ENCODE measurements around the gene ABHD17B. TPM values are rescaled to one million over a fixed set of nuclear protein-coding genes. Genes with fewer than 3 reads are reported as not detected.

ABHD17B gene
- total RNA-seq, 4 donors from 2014 or later, result 11.5 to 67.2 (median 16.2) TPM

GRCh38 chr9:71854811-71855210 is 56.2 kb downstream of the ABHD17B start:
- Histone ChIP-seq H3K27me3 (no peaks in the 10 kb centered on the region), H3K4me1 (no peaks in the 10 kb centered on the region), H3K36me3 (no peaks in the 10 kb centered on the region), H3K4me3 (no peak overlapping the region), H3K9me3 (peaks cover 0 to 4% of the 10 kb centered on the region in 2 donors), H3K27ac (no peak overlapping the region)
- DNase-seq, result no peak
- intact Hi-C loops (cut with DNase I; ENCODE audit: low total_unique reads), result no loop called here
- TF ChIP-seq POLR2A (IDR thresholded peaks at IDR 0.05) (no peak), CTCF (IDR thresholded peaks at IDR 0.05) (no peak)

GRCh38 chr9:71853084-71853483 is 57.9 kb downstream of the ABHD17B start:
- no peaks in the 10 kb centered on the region for H3K36me3 ChIP-seq
- no peak for DNase-seq
- intact Hi-C loops (cut with DNase I; ENCODE audit: low total_unique reads), result no loop called here
- H3K9me3 ChIP-seq, result no peaks in the 10 kb centered on the region
- H3K4me1 ChIP-seq, result no peaks in the 10 kb centered on the region
- H3K27me3 ChIP-seq, result no peaks in the 10 kb centered on the region
- no peak overlapping the region for H3K4me3 ChIP-seq
- TF ChIP-seq POLR2A (IDR thresholded peaks at IDR 0.05) (no peak), CTCF (IDR thresholded peaks at IDR 0.05) (no peak)
- H3K27ac ChIP-seq, result no peak overlapping the region

- no peak for TF ChIP-seq POLR2A (IDR thresholded peaks at IDR 0.05)
- TF ChIP-seq CTCF (IDR thresholded peaks at IDR 0.05), result no peak
- no peaks in the 10 kb centered on the region for H3K9me3 ChIP-seq
- intact Hi-C loops (cut with DNase I; ENCODE audit: low total_unique reads), result no loop called here
- no peak overlapping the region for H3K27ac ChIP-seq
- no peak overlapping the region for H3K4me3 ChIP-seq
- DNase-seq, result no peak
- H3K4me1 ChIP-seq, result no peaks in the 10 kb centered on the region
- H3K36me3 ChIP-seq, result no peaks in the 10 kb centered on the region
- no peaks in the 10 kb centered on the region for H3K27me3 ChIP-seq
Measured at GRCh38 chr9:71850996-71851395, 60.0 kb downstream of the ABHD17B start.

- no peaks in the 10 kb centered on the region for H3K27me3 ChIP-seq
- intact Hi-C loops (cut with DNase I; ENCODE audit: low total_unique reads), result no loop called here
- no peak for TF ChIP-seq CTCF (IDR thresholded peaks at IDR 0.05)
- TF ChIP-seq POLR2A (IDR thresholded peaks at IDR 0.05), result no peak
- H3K36me3 ChIP-seq, result no peaks in the 10 kb centered on the region
- no peak for DNase-seq
- no peak overlapping the region for H3K27ac ChIP-seq
- H3K4me1 ChIP-seq, result no peaks in the 10 kb centered on the region
- no peaks in the 10 kb centered on the region for H3K9me3 ChIP-seq
- H3K4me3 ChIP-seq, result no peak overlapping the region
Measured at GRCh38 chr9:71847892-71848291, 63.1 kb downstream of the ABHD17B start.

- Histone ChIP-seq H3K36me3 (no peaks in the 10 kb centered on the region), H3K27ac (no peak overlapping the region), H3K9me3 (no peaks in the 10 kb centered on the region), H3K4me3 (no peak overlapping the region), H3K4me1 (no peaks in the 10 kb centered on the region), H3K27me3 (no peaks in the 10 kb centered on the region)
- intact Hi-C loops (cut with DNase I; ENCODE audit: low total_unique reads), result no loop called here
- no peak for DNase-seq
- TF ChIP-seq CTCF (IDR thresholded peaks at IDR 0.05) (no peak), POLR2A (IDR thresholded peaks at IDR 0.05) (no peak)
Measured at GRCh38 chr9:71844808-71845207, 66.2 kb downstream of the ABHD17B start.
